Chondrocyte (in vitro differentiated cells): Measurements from ENCODE around the gene ZNF692. TPM values are rescaled to one million over a fixed set of nuclear protein-coding genes. Genes with fewer than 3 reads are reported as not detected.

Experiments used
- DNase-seq: peaks from one replicate; pipeline ENCODE4 v3.0.0; 2021; ENCODE audit warnings: mixed read lengths, low spot score
- H3K27ac Mint-ChIP-seq: one replicate; pipeline ENCODE4 v1.8.0; 2021; ENCODE audit warnings: mild to moderate bottlenecking, moderate library complexity, mixed read lengths; ENCODE audit not compliant: unreplicated experiment
- H3K27me3 Mint-ChIP-seq: 2 replicates; pipeline ENCODE4 v1.8.0; 2021; ENCODE audit warnings: low read depth, mixed read lengths
- H3K36me3 Mint-ChIP-seq: 2 replicates; pipeline ENCODE4 v1.8.0; 2021; ENCODE audit warnings: low read depth, mixed read lengths
- H3K4me1 Mint-ChIP-seq: 2 replicates; pipeline ENCODE4 v1.8.0; 2021; ENCODE audit warnings: low read depth, mild to moderate bottlenecking, mixed read lengths
- H3K4me3 Mint-ChIP-seq: one replicate; pipeline ENCODE4 v1.8.0; 2021; ENCODE audit warnings: mild to moderate bottlenecking, moderate library complexity, mixed read lengths; ENCODE audit not compliant: unreplicated experiment
- H3K9me3 Mint-ChIP-seq: 2 replicates; pipeline ENCODE4 v1.8.0; 2021; ENCODE audit warnings: low read depth, mixed read lengths
- CTCF ChIP-seq: fragments of 200-600 bp; sonication (generic); IDR thresholded peaks from 2 replicates; pipeline ENCODE4 v1.5.0; 2021; ENCODE audit warnings: antibody characterized with exemption, mild to moderate bottlenecking, moderate library complexity
- total RNA-seq: library from RNA; stranded (reverse); gene quantifications from 3 replicates; pipeline ENCODE4 v1.2.1, GENCODE V29; 2021

The ZNF692 gene
- total RNA-seq, 1 donor from 2014 or later = 21.6 TPM

DNA sequence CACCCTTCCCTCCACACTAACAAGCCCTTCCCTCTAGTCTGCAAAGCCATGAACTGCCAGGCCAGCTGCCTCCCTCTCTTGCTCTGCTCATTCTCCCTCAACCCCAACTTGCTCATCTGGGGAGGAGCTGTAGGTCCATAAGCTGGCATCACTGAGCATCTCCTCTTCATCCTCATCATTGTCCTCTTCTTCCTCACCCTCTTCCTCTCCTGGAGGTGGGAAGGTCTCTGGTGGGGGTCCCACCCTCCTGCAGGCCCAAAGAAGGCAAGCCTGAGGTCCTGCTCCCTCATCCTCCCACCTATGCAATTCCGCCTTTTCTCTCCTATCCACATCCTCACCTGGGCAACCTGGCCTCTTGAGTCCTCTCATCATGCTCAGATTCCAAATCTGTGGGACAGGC, 2.7 kb downstream of the ZNF692 start:
- H3K36me3 Mint-ChIP-seq = peaks cover 3% of the 10 kb centered on the region
- no peaks in the 10 kb centered on the region for H3K9me3 Mint-ChIP-seq
- no peak for DNase-seq
- no peak overlapping the region for H3K4me3 Mint-ChIP-seq
- no peak overlapping the region for H3K27ac Mint-ChIP-seq
- no peak for TF ChIP-seq CTCF
- peaks cover 20% of the 10 kb centered on the region for H3K4me1 Mint-ChIP-seq
- H3K27me3 Mint-ChIP-seq = no peaks in the 10 kb centered on the region

DNA sequence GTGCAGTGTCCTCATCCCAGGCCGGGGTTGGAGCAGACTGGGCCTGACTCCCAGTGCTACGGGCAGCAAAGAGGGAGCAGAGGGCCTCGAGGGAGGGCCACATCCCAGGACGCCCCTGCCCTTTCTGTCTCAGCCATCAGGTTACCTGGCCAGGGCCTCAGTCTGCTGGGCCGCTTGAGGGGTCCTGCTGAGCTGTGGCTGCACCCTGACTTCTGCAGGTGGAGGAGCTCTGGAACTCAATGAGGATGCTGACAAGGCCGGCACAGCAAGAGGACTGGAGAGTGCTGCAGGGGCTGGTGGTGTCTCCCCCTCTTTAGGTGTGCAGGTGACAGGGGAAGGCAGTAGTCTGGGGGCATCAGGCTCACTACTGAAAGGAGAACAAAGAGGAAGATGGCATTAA, 3.3 kb downstream of the ZNF692 start:
- peaks cover 3% of the 10 kb centered on the region for H3K36me3 Mint-ChIP-seq
- no peak overlapping the region for H3K27ac Mint-ChIP-seq
- H3K4me1 Mint-ChIP-seq = peaks cover 20% of the 10 kb centered on the region
- no peaks in the 10 kb centered on the region for H3K27me3 Mint-ChIP-seq
- no peak overlapping the region for H3K4me3 Mint-ChIP-seq
- no peaks in the 10 kb centered on the region for H3K9me3 Mint-ChIP-seq
- no peak for DNase-seq
- TF ChIP-seq CTCF = no peak

GRCh38 chr1:248853663-248854375, 5.1 kb downstream of the ZNF692 start:
- DNase-seq = no peak
- no peak overlapping the region for H3K27ac Mint-ChIP-seq
- H3K27me3 Mint-ChIP-seq = no peaks in the 10 kb centered on the region
- peaks cover 11% of the 10 kb centered on the region for H3K4me1 Mint-ChIP-seq
- no peaks in the 10 kb centered on the region for H3K9me3 Mint-ChIP-seq
- peaks cover 6% of the 10 kb centered on the region for H3K36me3 Mint-ChIP-seq
- no peak for TF ChIP-seq CTCF
- H3K4me3 Mint-ChIP-seq = no peak overlapping the region

GRCh38 chr1:248852481-248853405, 6.1 kb downstream of the ZNF692 start:
- peaks cover 3% of the 10 kb centered on the region for H3K4me1 Mint-ChIP-seq
- H3K9me3 Mint-ChIP-seq = no peaks in the 10 kb centered on the region
- no peak for TF ChIP-seq CTCF
- DNase-seq = no peak
- no peak overlapping the region for H3K27ac Mint-ChIP-seq
- peaks cover 8% of the 10 kb centered on the region for H3K36me3 Mint-ChIP-seq
- H3K4me3 Mint-ChIP-seq = no peak overlapping the region
- H3K27me3 Mint-ChIP-seq = no peaks in the 10 kb centered on the region

DNA sequence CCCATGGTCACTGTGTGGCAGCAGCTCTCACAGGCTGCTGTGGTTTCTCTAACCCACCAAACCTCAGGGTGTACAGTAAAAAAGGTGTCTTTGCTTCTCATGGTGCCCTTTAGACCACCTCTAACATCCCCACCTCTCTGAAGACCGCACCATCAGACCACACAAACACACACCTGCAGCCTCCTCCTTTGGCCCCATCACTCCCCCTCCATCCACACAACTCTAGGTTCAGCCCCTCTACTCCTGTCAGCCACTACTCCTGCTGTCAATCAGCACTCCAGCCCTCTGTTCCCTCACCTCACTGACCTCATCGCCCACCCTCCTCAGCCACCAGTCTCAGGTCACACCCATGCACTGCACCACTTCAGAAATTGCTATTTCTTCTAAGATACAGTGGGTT, 7.5 kb downstream of the ZNF692 start:
- no peak overlapping the region for H3K27ac Mint-ChIP-seq
- no peaks in the 10 kb centered on the region for H3K4me1 Mint-ChIP-seq
- H3K9me3 Mint-ChIP-seq = no peaks in the 10 kb centered on the region
- H3K4me3 Mint-ChIP-seq = no peak overlapping the region
- no peak for TF ChIP-seq CTCF
- peaks cover 10% of the 10 kb centered on the region for H3K36me3 Mint-ChIP-seq
- H3K27me3 Mint-ChIP-seq = no peaks in the 10 kb centered on the region
- no peak for DNase-seq
